HG02678 (cell line): Measurements from ENCODE around the gene ABHD15.

Experiments used
- ATAC-seq: cut with Tn5 transposase; IDR thresholded peaks from one replicate; pipeline ENCODE4 v1.9.1; 2021; ENCODE audit warnings: mild to moderate bottlenecking, moderate library complexity; ENCODE audit not compliant: unreplicated experiment

ABHD15 gene

DNA sequence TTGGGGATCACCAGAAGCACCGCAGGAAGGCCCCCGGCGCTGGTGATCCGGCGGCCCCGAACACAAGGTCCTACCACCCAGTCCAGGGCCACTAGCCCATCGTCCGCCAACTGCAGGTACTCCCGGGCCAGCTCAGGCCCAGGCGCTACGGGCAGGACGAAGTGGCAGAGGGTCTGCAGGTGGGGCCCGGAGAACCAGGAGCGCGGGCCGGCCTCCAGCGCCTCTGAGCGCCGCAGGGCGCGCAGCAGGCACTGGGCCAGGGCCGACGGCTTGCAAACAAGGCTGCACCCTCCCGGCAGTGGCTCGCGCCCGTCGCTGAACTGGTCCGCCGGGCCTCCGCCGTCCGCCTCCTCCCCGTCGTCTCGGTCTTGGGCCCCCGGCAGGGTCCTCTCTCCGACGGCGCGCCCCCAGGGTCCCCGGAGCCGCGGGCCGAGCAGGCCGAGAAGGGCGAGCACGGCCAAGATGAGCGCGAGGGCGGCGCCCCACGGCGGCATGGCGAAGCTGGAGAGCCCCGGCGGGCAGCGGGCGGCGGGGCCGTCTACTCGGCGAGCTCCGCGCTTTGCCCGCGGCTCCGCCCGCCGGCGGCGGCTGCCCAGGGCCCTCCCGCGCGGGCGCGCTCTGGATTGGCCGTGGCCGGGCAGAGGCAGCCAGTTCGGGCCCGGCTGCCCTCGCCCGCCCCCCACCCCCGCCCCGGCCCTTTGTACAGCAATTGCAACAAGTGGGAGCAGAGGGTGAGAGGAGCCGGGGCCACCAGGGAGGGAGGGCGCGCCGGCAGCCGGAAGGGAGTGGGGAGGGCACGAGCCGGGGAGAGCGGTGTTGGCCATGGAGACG lies at the start of gene ABHD15:
Gene ABHD15 (minus strand): TSS at position 565 of the 831 bp plus-strand sequence. CDS start 71 bp downstream, at position 494.
- ATAC-seq = peak; percentile 24

DNA sequence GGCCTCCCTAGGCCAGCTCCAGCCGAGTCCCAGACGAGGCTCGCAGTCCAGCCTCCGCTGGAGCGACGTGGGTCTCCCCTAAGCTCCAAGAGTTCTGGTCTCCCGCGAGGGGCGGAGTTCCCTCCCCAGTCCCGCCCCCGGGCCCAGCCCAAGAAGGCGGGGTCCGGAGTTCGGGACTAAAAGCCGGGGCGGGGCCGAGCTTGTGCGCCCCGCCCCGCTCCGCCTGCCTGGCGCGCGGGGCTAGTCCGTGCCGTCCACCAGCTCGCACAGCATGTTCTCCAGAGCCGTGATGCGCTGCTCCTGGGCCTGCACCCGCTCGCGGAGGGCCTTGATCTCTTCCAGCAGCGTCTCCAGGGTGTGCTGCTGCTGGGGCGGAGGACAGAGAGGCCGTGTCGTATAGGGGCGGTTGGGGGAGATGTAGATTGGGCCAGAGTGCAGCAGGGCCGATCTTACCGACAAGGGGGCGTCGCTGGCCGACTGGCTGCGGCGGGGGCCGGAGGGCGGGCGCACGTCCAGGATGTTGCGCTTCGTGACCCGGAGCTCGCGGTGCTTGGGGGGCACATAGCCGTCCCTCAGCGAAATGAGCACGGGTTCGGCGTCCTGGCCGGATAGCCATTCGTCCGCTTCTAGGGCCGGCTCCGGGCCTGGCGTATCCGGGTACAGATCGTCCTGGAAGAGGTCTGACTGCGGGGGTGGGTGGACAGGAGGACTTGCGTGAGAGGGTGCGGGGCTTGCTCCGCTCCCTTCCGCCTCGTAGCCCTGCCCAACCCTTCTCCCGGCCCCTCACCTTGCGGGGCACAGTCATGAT lies 48.9 kb upstream of the ABHD15 start:
- peak; percentile 62 for ATAC-seq

- ATAC-seq = no peak
Observed at GRCh38 chr17:29615048-29615385, 48.2 kb upstream of the ABHD15 start.

GRCh38 chr17:29614349-29615047 lies 47.7 kb upstream of the ABHD15 start:
- ATAC-seq = no peak

DNA sequence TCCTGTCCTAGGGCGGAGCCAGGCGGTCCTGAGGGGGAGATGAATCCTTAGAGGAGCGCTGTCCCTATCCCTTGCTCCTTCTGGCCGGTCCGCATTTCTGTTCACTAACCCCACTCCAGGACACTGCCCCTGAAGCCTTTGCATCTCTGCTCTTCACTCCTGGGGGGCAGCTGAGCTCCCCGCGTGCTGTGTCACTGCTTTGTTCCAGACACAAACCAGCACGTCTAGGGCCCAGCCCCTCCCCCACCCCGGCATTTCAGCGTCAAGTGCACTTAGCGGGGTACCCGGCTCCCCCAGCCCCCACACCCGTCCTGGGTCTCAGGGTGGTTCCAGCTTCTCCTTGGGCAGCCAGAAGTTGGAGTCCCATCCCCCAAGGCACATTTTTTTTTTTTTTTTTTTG lies 47.0 kb upstream of the ABHD15 start:
- no peak for ATAC-seq

- no peak for ATAC-seq
Observed at GRCh38 chr17:29613352-29613837, 46.6 kb upstream of the ABHD15 start.

- ATAC-seq = no peak
Observed at GRCh38 chr17:29612404-29613280, 45.8 kb upstream of the ABHD15 start.

DNA sequence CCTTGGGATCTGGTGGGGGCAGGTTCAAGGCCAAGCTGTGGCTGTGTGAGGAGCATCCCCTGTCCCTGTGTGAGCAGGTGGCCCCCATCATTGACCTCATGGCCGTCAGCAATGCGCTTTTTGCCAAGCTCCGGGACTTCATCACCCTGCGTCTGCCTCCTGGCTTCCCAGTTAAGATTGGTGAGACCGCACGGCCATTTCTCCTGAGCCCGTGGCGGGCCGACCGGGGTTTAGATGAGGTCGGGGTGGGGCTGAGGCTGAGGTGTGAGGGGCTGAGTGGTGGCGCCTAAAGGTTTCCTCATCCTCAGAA lies 45.2 kb upstream of the ABHD15 start:
- no peak for ATAC-seq

DNA sequence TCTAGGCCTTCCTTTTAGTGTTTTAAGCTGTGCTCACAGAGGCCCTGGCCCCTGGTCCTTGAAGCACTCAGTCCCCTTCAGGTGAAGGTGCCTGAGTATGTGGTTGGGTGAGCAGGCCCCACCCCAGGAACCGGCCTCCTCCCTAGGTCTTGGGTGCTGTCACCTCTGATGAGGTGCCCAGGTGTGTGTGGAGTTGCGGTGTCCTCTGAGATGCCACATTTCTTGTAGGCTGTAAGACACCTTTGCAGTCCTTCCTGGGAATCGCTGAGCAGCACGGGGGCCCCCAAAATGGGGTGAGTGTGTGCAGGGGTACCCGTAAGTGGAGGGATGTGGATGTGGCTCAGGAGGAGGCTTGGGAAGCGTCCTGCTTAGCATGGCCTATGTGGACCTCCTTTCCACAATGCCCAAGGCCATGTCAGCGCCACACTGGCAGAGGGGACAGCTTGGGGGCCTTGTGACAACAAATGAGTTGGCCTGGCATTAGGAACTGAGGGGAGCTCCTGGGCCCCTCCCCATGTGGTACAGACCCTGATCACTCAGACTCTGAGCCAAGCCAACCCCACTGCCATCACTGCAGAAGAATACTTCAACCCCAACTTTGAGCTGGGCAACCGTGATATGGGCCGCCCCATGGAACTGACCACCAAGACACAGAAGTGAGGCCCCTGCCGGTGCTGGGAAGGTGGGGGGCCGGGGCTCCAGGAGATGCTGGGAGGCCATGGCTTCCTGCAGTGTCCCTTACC lies 44.7 kb upstream of the ABHD15 start:
- ATAC-seq = no peak

GRCh38 chr17:29610395-29610794 lies 43.6 kb upstream of the ABHD15 start:
- no peak for ATAC-seq

DNA sequence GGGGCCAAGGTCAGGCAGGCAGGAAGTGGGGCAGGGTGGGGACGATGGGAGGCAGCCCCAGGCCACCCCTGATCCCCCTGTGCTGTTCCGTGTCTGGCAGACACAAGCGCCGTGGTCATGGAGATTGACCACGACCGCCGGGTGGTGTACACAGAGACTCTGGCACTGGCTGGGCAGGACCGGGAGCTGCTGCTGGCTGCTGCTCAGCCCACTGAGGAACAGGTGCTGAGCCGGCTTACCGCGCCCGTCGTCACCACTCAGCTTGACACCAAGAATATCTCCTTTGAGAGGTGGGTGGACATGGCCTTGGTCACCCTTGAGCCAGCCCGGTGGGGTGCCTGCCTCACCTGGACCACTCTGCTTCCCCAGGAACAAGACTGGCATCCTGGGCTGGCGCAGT lies 42.1 kb upstream of the ABHD15 start:
- no peak for ATAC-seq

DNA sequence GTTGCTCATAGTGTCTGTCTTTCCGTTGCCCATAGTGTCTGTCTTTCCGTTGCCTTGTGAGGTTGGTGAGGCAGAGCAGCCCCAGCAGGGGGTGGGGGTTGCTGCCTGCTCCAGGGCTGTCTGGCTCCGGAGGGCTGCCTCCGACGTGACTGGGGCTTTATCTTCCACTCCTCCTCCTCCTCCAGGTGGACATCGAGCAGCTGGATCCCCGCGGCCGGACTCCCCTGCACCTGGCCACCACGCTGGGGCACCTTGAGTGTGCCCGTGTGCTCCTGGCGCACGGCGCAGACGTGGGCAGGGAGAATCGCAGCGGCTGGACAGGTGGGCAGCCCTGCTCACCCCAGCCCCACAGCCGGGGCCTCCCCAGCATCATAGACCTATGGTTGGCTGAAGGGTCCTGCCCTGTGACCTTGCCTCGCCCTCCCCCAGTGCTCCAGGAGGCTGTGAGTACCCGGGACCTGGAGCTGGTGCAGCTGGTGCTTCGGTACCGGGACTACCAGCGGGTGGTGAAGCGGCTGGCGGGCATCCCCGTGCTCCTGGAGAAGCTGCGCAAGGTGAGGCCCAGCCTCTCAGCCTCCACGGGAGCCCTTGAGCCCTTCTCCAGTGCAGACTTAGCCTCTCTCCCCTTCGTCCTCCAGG lies 40.8 kb upstream of the ABHD15 start:
- ATAC-seq = no peak

DNA sequence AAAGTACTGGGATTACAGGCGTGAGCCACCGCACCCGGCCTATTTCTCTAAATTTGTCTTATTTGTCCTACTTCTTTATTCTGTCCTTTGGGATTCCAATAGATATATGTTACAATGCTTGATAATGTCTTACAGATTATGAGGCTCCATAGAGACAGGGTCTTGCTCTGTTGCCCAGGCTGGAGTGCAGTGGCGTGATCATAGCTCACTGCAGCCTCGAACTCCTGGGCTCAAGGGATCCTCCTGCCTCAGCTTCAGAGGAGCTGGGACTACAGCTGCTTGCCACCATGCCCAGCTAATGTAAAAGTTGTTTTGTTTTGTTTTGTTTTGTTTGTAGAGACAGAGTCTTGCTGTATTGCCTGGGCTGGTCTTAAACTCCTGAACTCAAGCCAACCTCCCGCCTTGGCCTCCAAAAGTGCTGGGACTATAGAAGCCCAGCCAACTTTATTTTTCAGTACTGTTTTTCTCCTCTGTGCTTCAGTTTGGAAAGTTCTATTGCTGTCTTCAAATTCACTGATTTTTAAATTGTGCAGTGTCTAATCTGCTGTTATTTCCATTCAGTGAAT lies 36.4 kb upstream of the ABHD15 start:
- ATAC-seq = no peak

DNA sequence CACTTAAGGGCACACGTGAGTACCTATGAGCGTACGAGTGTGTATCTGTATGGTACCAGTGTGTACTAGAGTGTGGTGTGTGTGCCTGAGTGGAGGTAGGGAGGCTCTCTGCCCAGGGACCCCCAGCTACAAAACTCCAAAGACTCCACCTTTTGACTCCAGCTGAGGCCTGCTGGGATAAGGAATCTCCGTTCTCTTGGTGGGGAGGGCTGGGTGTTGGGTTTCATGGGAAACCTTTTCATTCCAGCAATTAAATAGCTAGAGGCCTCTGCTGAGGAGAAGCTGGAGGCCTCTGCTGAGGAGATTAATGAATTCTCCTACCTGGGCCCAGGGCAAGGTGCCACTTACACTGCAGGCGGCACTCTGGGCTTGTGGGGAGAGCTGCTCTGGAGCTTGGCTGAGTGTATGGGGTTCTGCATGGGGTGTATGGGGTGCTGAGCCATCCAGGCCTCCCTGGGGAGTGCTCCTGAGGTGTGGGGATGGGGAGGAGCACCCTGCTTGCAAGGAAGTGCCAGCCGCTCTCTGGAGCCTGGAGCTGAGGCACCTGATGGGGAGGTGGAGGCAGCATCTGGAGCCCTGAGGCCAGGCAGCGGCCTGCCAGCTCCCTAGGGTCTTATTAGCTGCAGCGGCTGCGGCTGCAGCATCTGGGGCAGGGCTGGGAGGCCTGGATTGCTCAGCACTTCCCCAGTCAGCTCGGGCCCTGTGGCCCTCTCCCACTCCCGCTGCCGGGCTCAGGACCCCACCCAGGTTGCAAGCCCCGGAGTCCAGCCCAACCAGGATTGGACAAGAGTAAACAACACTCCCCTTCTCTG lies 30.7 kb upstream of the ABHD15 start:
- ATAC-seq = no peak

DNA sequence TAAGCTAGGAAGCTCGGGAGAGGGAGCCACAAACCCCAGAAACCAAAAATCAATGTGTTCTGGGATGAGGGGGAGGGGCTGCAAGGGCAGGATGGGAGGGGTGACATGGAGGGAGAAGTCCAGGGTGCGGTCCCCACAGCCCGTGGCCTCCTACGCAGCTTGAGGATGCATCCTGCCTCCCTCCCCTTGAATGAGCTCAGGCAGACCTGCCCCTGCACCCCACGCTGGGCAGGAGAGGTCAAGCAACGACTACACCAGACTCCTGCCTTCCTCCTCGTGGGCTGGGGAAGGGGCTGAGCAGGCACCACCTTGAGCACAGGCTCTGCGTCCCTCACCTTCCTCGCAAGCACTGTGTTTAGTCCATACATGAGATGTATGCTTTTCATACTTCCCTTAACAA lies 30.0 kb upstream of the ABHD15 start:
- no peak for ATAC-seq

- ATAC-seq = no peak
Observed at GRCh38 chr17:29595943-29596774, 29.3 kb upstream of the ABHD15 start.
